ENCODE measurements around the gene PROKR2.

Gene PROKR2

GRCh38 chr20:5297280-5298004 is 19.3 kb downstream of the PROKR2 start:
- DNase-seq (ENCODE audit: low read depth in 1 of 2, low spot score in 1 of 2): no peak
- Histone ChIP-seq H3K4me3 (replicated peaks; ENCODE audit: insufficient read depth, low read length) (no peak overlapping the region), H3K27ac (replicated peaks) (no peak overlapping the region), H3K27me3 (ENCODE audit: insufficient read depth, poor library complexity, severe bottlenecking) (peaks cover 7% of the 10 kb centered on the region)
- TF ChIP-seq POLR2AphosphoS5 (IDR thresholded peaks at IDR 0.05; ENCODE audit: low read depth): no peak
- TF ChIP-seq CTCF (IDR thresholded peaks at IDR 0.05; ENCODE audit: insufficient read depth, low read length): no peak
- TF ChIP-seq SPI1 (IDR thresholded peaks at IDR 0.05; ENCODE audit: borderline replicate concordance, low read depth): no peak
- TF ChIP-seq REST (IDR thresholded peaks at IDR 0.05; ENCODE audit: insufficient replicate concordance, low read depth): no peak
- no peak for TF ChIP-seq GABPA (IDR thresholded peaks at IDR 0.05; ENCODE audit: low read depth)

- H3K4me3 ChIP-seq (replicated peaks; ENCODE audit: insufficient read depth, low read length): no peak overlapping the region
- TF ChIP-seq SPI1 (IDR thresholded peaks at IDR 0.05; ENCODE audit: borderline replicate concordance, low read depth): no peak
- TF ChIP-seq POLR2AphosphoS5 (IDR thresholded peaks at IDR 0.05; ENCODE audit: low read depth): no peak
- TF ChIP-seq REST (IDR thresholded peaks at IDR 0.05; ENCODE audit: insufficient replicate concordance, low read depth): no peak
- TF ChIP-seq CTCF (IDR thresholded peaks at IDR 0.05; ENCODE audit: insufficient read depth, low read length): no peak
- TF ChIP-seq GABPA (IDR thresholded peaks at IDR 0.05; ENCODE audit: low read depth): no peak
- DNase-seq (ENCODE audit: low read depth in 1 of 2, low spot score in 1 of 2): no peak
- H3K27ac ChIP-seq (replicated peaks): no peak overlapping the region
- no peaks in the 10 kb centered on the region for H3K27me3 ChIP-seq (ENCODE audit: insufficient read depth, poor library complexity, severe bottlenecking)
Measured at GRCh38 chr20:5290596-5290995, 26.2 kb downstream of the PROKR2 start.

DNA sequence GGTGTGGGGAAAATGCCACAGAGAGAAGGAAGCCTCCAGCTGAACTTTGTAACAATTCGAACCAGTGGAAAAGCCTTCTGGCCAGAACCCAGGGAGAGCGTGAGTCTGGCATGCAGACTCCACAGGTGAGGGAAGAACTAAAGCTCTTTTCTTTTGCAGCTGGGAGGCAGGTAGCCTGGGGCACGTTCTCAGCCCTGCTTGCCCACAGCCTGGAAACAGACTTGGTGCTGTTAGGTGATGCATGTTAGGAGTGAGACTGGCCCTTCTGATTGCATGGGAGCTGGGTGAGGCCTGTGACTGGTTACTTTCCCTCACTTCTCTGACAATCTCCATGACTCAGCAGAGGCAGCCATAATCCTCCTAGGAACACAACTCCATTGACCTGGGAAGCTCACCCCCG is 34.2 kb downstream of the PROKR2 start:
- Histone ChIP-seq H3K27me3 (ENCODE audit: insufficient read depth, poor library complexity, severe bottlenecking) (peaks cover 9% of the 10 kb centered on the region), H3K27ac (replicated peaks) (no peak overlapping the region), H3K4me3 (replicated peaks; ENCODE audit: insufficient read depth, low read length) (no peak overlapping the region)
- TF ChIP-seq SPI1 (IDR thresholded peaks at IDR 0.05; ENCODE audit: borderline replicate concordance, low read depth): no peak
- TF ChIP-seq GABPA (IDR thresholded peaks at IDR 0.05; ENCODE audit: low read depth): no peak
- no peak for TF ChIP-seq POLR2AphosphoS5 (IDR thresholded peaks at IDR 0.05; ENCODE audit: low read depth)
- no peak for TF ChIP-seq REST (IDR thresholded peaks at IDR 0.05; ENCODE audit: insufficient replicate concordance, low read depth)
- TF ChIP-seq CTCF (IDR thresholded peaks at IDR 0.05; ENCODE audit: insufficient read depth, low read length): no peak
- DNase-seq (ENCODE audit: low read depth in 1 of 2, low spot score in 1 of 2): no peak
